HG03039 (cell line): Measurements from ENCODE around the gene GNB1.

Source experiments
- ATAC-seq: cut with Tn5 transposase; IDR thresholded peaks from one replicate; pipeline ENCODE4 v1.9.1; 2021; ENCODE audit warnings: mild to moderate bottlenecking, moderate library complexity; ENCODE audit not compliant: unreplicated experiment

Gene GNB1

GRCh38 chr1:1786836-1787605, 103.9 kb downstream of the GNB1 start:
- no peak for ATAC-seq

- ATAC-seq = no peak
Measured at GRCh38 chr1:1785666-1786065, 105.2 kb downstream of the GNB1 start.

- ATAC-seq = no peak
Measured at GRCh38 chr1:1784933-1785332, 106.0 kb downstream of the GNB1 start.

- ATAC-seq = no peak
Measured at GRCh38 chr1:1783320-1783719, 107.6 kb downstream of the GNB1 start.

- no peak for ATAC-seq
Measured at GRCh38 chr1:1782399-1783221, 108.3 kb downstream of the GNB1 start.

GRCh38 chr1:1781526-1781903, 109.4 kb downstream of the GNB1 start:
- ATAC-seq = no peak

GRCh38 chr1:1780598-1781525, 110.0 kb downstream of the GNB1 start:
- no peak for ATAC-seq

- no peak for ATAC-seq
Measured at GRCh38 chr1:1779691-1780597, 110.9 kb downstream of the GNB1 start.

GRCh38 chr1:1779320-1779675, 111.6 kb downstream of the GNB1 start:
- ATAC-seq = no peak

GRCh38 chr1:1778663-1779319, 112.1 kb downstream of the GNB1 start:
- ATAC-seq = peak; percentile 52

- peak; percentile 40 for ATAC-seq
Measured at GRCh38 chr1:1777950-1778662, 112.8 kb downstream of the GNB1 start, which contains the start of gene NADK. NADK (minus strand) TSS chr1:1778470; CDS start chr1:1765406, 13,064 bp downstream.

- ATAC-seq = no peak
Measured at GRCh38 chr1:1777583-1777899, 113.3 kb downstream of the GNB1 start.

GRCh38 chr1:1776672-1777582, 114.0 kb downstream of the GNB1 start:
- ATAC-seq = no peak

- no peak for ATAC-seq
Measured at GRCh38 chr1:1775327-1776226, 115.3 kb downstream of the GNB1 start.

- no peak for ATAC-seq
Measured at GRCh38 chr1:1773874-1774273, 117.0 kb downstream of the GNB1 start.

- no peak for ATAC-seq
Measured at GRCh38 chr1:1771096-1771495, 119.8 kb downstream of the GNB1 start.

GRCh38 chr1:1770102-1770501, 120.8 kb downstream of the GNB1 start:
- no peak for ATAC-seq
